ENCODE results near the gene ARID1B.
"Not testable (repeated sequence)": the region's sequence is repeated elsewhere in the genome, so short reads cannot be mapped to it uniquely, and the experiment has no call there.

The ARID1B gene

DNA sequence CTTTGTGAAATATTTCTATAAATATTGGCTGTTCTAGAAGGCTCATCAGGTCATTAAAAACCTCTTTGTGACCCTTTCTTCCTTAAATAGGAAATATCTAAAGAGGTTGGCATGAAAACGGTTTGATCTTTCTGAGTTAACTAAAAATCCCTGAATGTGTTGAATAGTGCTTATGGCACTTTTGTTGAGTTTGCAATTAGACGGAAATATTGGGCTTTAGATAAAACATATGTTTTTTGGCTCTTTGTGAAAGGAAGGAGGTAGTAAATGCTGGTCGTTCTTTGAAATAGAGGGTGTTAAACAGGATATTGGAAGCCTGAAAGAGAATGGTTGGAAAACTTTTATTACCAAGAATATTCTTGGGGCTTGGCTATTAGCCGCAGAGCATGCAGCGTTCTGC, 163.0 kb downstream of the ARID1B start:
- ATAC-seq = no peak
- no peak for DNase-seq

DNA sequence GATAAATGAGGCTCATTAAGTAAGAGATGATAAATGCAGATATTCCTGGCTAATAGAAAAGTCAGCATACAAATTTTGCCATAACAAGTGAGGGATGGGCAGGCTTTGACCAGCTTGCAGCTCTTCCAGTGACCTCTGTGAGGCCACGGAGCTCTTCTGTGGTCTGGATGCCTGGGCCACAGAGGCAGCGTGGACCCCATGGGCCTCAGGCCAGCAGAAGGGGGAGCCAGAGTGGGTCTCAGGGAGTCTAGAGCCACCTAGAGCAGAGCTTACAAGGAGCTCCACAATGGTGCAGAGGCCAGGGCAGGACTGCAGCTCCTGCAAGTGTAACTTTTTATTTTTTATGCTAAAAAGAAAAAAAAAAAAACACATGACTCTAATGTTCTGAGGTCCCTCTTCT, 165.1 kb downstream of the ARID1B start:
- no peak for ATAC-seq
- no peak for DNase-seq

DNA sequence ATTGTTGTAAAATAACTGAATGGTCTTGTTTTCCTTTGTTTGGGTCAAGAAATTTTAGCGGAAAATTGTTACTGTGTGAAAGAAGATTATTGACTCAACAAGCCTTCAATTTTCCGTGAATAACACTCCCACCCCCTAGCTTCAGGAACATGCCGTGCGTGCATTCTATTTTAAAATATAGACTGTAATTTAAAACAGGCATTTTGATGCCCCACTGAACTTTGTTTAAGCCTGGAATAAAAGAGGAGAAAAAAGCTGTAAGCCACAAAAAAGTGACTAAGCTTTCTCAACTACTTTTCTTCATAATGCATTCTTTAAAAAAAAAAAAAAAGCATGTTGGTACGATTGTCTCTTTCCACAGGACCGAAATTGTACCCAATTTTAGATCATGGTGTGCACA, 166.0 kb downstream of the ARID1B start:
- DNase-seq (no peak), ATAC-seq (no peak)

DNA sequence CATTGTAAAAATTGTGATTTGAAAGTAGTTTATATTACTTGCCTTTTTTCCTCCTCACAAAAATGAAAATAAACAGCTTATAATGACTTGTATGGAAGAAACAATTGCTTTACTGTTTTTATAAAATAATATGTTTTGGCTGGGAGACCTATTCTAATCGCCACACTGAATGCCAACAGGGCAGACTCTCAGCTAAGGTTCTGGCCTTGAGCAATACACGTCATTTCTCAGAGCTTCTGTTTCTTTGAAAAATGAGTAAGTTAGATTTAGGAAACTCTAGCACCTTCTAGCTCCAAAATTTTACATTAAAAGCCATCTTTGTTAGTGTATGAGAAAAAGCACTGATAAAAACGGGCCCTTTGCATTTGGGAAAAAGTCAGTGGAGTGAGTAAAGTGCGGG, 166.6 kb downstream of the ARID1B start:
- DNase-seq (no peak), ATAC-seq (no peak)

- DNase-seq (no peak), ATAC-seq (no peak)
Measured at GRCh38 chr6:156944412-156944811, 167.2 kb downstream of the ARID1B start.

GRCh38 chr6:156945789-156946172, 168.6 kb downstream of the ARID1B start:
- DNase-seq, ATAC-seq: not testable (repeated sequence)

DNA sequence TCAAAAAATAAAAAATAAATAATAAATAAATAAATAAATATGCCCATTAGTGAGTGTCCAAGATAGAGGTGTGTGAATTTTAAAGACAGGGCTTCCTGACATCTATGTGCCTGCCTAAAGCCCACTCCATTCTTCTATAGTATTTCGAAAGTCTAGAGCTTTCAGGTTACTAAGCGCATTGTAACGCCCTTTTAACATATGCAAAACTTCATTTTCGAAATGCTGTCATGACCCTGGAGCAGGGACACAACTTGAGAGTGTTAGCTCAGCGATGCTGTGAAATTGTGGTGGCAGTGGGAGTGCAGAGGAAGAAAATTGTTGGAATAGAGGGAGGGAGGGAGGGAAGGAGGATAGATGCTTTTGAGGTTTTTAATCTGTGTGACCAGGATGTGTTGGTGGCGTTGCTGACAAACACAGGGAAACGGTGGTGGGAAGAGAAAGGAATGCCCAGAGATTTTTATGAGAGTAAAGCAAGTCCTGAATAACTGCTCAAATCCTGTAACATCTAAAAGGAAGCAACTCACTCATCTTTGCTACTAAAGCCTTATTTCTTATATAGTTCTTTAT, 169.3 kb downstream of the ARID1B start:
- ATAC-seq = no peak
- no peak for DNase-seq

GRCh38 chr6:156948277-156948676, 171.1 kb downstream of the ARID1B start:
- ATAC-seq = no peak
- DNase-seq = no peak

- DNase-seq (no peak), ATAC-seq (peak; percentile 80)
Measured at GRCh38 chr6:156948807-156949206, 171.6 kb downstream of the ARID1B start.

DNA sequence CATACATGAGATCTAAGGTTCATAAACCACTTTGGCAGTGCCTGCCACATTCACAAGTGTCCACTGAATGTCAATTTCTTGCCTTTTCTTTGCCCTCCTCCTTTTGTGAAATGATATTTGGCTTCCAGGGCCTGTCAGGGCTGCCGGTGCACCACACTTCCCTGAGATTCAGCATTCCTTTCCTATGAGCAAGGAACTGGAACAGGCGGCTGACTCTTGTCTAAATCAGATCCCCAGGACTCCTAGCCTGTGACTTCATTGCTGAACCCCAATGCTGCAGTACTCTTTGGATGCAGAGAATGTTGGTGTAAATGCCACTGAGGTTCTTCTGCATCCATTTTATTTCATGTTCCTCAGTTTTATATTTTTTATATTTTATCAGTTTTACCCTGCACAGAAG, 172.2 kb downstream of the ARID1B start:
- ATAC-seq = no peak

DNA sequence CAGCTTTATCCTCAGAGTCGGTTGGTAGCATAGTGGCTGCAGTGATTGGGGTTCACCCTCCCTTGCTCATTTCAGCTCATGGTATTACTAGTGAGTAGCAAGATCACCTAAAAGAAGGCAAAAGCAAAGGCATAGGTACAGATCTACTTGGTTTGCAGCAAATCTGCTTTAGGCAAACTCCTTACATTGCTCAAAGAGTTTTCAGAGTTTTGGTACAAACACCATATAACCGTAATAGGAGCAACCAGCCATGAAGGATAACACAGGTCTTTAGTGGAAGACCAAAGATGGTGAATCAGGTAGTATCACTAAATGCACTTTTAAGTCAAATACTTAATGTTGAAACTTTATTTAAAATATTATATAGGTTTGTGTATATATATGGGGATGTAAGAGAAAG, 172.9 kb downstream of the ARID1B start:
- ATAC-seq (no peak), DNase-seq (no peak)

More for the DNA sequence above, 172.2 kb downstream of the ARID1B start:
- no peak for DNase-seq

DNA sequence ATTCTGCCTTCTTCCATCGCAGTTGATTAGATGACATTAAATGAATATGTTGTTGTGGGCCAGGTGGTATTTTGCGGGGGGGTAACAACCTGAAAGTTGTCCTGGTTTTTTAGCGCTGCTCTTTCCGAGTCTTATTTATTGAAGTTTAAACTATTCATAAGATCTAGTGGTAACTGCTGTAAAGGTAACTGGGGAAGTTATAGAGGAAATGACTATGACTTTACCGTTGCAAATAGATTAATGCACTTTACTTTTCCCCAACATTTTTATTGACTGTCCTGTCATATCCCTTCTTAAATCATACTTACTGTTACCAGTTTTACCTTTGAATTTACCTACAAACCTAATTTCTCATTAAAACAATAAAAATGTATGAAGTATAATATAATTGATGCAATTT, 173.4 kb downstream of the ARID1B start:
- DNase-seq = no peak
- no peak for ATAC-seq

DNA sequence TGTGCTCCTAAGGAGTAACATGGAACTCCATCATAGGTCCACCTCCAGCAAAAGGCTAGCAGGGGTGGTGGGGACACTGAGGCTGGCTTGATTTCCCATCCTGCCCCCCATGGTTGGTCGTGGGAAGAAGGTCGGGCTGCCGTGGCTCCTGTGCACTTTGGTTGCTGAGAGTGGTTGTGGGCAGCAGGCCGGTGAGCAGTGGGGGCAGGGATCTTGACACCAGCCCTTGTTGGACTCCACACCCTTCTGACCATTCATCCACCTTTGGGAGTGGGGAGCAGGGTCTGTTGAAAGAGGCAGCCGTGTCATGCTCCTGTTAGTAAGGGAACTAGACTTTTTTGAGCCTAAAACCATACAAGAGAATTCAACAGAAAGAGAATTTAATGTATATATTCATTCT, 175.2 kb downstream of the ARID1B start:
- no peak for DNase-seq
- no peak for ATAC-seq

DNA sequence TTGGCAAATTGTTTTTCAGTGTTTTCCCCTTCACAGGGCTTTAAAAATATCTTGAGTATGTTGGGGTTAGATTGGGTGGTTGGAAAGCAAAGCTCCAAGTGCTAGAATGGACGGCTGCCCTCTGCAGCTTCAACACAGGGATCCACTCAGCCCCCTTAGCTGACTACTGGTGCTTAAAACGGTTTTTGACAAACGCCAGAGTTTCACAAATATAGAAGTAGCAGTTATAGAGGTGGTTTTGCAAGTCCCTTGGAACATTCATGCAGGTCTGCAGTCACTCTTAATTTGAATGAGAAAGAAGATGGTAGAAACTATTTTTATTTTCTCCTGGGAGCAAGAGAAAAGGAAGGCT, 175.9 kb downstream of the ARID1B start:
- ATAC-seq (no peak), DNase-seq (no peak)

- DNase-seq (no peak), ATAC-seq (peak; percentile 44)
Measured at GRCh38 chr6:156953479-156954146, 176.4 kb downstream of the ARID1B start.

- DNase-seq (no peak), ATAC-seq (no peak)
Measured at GRCh38 chr6:156954191-156954590, 177.0 kb downstream of the ARID1B start.

DNA sequence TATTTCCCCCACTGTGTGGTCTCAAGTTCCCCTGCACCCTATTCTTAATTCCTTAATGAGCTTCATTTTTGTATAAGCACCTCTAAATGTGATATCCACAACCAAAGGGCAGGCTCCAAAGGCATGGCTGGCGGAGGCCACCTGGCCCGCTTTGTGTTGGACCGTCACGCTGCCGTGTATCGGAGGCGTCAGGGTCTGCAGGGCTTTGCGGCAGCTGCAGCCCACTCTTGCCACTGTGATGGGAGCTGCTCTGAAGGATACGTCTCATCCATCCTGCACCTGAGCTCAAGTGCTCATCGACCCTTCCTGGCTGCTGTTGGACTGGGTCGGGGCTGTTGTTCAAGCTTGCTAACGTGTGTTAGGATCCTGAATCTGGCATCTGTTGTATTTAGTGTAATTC, 177.6 kb downstream of the ARID1B start:
- DNase-seq = no peak
- no peak for ATAC-seq

GRCh38 chr6:156955494-156956183, 178.5 kb downstream of the ARID1B start:
- ATAC-seq (no peak), DNase-seq (no peak)

DNA sequence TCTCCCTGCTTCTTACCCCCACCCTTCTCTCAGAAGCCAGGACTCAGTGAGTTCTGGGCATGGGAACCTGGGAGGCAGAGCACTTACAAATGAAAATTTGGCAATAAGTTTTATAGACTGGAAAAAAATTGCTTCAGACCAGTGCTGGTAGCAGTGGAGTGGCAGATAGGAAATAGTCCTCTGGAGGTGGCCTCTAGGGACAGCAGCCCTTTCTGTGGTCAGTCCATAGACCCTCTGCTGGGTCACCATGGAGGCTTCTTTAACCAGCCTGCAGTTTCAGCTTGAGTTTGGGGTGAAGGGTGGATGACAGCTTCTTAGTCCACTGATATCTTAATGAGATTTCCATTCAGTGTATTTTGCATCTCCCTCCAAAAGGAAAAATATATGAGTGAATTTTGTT, 179.1 kb downstream of the ARID1B start:
- DNase-seq (no peak), ATAC-seq (no peak)

GRCh38 chr6:156957931-156958547, 180.9 kb downstream of the ARID1B start:
- ATAC-seq (peak; percentile 84), DNase-seq (no peak)

GRCh38 chr6:156960525-156960924, 183.3 kb downstream of the ARID1B start:
- DNase-seq (no peak), ATAC-seq (no peak)

DNA sequence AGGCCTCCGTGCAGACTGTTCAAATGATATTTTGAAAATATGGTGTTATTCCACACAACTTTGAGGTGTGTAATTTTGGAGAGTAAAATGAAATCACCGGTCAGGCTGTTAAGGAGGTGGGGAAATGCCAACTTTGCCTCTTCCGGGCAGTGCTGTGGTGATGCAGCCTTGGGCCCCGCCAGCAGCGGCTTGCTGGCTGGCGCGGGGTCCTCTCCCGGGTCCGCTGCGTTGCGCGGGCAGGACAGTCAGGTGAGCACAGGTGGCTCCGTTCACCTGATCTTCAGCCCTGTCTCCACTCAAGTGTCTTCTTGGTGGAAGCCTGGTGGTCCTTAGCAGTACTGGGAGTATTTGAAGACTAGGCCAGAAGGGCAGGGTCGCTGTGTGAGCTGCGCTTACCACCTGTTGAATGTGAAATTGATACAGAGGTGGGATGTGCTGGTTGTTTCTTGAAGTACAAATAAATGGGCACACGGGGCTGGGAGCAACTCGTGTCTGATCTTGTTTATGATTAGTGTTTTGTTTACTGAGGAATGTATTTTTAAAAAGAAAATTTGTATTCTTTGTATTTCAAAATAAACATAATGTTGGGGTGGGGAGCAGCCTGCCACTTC, 184.2 kb downstream of the ARID1B start:
- no peak for ATAC-seq
- DNase-seq = no peak
